ENCODE results near the gene MLLT10. TPM values are rescaled to one million over a fixed set of nuclear protein-coding genes. Genes with fewer than 3 reads are reported as not detected.

Gene MLLT10
- total RNA-seq, 1 experiment from 2014 or later, result 60.1 TPM

DNA sequence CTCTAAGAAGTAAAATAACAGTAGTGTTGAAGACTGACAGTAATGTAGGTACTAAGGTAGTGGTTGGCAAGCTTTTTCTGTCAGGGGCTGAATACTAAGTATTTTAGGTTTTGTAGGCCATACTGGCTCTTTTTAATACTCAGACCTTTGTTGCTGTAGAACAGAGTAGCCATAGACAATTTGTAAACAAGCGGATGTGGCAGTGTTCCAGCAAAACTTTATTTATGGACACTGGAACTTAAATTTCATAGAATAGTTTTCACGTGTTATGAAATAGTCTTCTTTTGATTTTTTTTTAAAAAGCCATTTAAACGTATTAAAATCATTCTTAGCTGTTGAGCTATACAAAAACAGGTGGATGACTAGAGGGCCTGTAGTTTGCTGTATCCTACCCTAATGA lies 121.2 kb downstream of the MLLT10 start:
- H3K27me3 Mint-ChIP-seq (ENCODE audit: low read depth), result no peaks in the 10 kb centered on the region
- no peak for DNase-seq (ENCODE audit: low spot score)
- TF ChIP-seq KAT7 (CRISPR knock-in tag; IDR thresholded peaks at IDR 0.05; ENCODE audit: borderline replicate concordance) (no peak), ZNF396 (CRISPR knock-in tag; IDR thresholded peaks at IDR 0.05; ENCODE audit: borderline replicate concordance) (no peak), NFATC4 (CRISPR knock-in tag; IDR thresholded peaks at IDR 0.05) (no peak), HMGA2 (CRISPR knock-in tag; IDR thresholded peaks at IDR 0.05) (no peak), NR3C1 (CRISPR knock-in tag; conservative IDR thresholded peaks at IDR 0.05; ENCODE audit: low read depth) (no peak), SOX15 (CRISPR knock-in tag; IDR thresholded peaks at IDR 0.05) (no peak), ZNF219 (CRISPR knock-in tag; IDR thresholded peaks at IDR 0.05; ENCODE audit: borderline replicate concordance) (no peak), RORB (CRISPR knock-in tag; IDR thresholded peaks at IDR 0.05) (no peak), MXD4 (CRISPR knock-in tag; IDR thresholded peaks at IDR 0.05; ENCODE audit: borderline replicate concordance) (no peak), TCF7 (CRISPR knock-in tag; IDR thresholded peaks at IDR 0.05; ENCODE audit: low read depth) (no peak), OVOL2 (CRISPR knock-in tag; IDR thresholded peaks at IDR 0.05; ENCODE audit: borderline replicate concordance) (no peak)
- TF ChIP-seq, protein P1, sequence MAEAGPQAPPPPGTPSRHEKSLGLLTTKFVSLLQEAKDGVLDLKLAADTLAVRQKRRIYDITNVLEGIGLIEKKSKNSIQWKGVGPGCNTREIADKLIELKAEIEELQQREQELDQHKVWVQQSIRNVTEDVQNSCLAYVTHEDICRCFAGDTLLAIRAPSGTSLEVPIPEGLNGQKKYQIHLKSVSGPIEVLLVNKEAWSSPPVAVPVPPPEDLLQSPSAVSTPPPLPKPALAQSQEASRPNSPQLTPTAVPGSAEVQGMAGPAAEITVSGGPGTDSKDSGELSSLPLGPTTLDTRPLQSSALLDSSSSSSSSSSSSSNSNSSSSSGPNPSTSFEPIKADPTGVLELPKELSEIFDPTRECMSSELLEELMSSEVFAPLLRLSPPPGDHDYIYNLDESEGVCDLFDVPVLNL (CRISPR knock-in tag; IDR thresholded peaks at IDR 0.05; ENCODE audit: borderline replicate concordance, low read depth), result no peak
- TF ChIP-seq, protein P2, sequence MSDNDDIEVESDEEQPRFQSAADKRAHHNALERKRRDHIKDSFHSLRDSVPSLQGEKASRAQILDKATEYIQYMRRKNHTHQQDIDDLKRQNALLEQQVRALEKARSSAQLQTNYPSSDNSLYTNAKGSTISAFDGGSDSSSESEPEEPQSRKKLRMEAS (CRISPR knock-in tag; IDR thresholded peaks at IDR 0.05), result no peak
- TF ChIP-seq, protein P3, sequence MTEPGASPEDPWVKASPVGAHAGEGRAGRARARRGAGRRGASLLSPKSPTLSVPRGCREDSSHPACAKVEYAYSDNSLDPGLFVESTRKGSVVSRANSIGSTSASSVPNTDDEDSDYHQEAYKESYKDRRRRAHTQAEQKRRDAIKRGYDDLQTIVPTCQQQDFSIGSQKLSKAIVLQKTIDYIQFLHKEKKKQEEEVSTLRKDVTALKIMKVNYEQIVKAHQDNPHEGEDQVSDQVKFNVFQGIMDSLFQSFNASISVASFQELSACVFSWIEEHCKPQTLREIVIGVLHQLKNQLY (CRISPR knock-in tag; IDR thresholded peaks at IDR 0.05), result no peak
- TF ChIP-seq, protein P4, sequence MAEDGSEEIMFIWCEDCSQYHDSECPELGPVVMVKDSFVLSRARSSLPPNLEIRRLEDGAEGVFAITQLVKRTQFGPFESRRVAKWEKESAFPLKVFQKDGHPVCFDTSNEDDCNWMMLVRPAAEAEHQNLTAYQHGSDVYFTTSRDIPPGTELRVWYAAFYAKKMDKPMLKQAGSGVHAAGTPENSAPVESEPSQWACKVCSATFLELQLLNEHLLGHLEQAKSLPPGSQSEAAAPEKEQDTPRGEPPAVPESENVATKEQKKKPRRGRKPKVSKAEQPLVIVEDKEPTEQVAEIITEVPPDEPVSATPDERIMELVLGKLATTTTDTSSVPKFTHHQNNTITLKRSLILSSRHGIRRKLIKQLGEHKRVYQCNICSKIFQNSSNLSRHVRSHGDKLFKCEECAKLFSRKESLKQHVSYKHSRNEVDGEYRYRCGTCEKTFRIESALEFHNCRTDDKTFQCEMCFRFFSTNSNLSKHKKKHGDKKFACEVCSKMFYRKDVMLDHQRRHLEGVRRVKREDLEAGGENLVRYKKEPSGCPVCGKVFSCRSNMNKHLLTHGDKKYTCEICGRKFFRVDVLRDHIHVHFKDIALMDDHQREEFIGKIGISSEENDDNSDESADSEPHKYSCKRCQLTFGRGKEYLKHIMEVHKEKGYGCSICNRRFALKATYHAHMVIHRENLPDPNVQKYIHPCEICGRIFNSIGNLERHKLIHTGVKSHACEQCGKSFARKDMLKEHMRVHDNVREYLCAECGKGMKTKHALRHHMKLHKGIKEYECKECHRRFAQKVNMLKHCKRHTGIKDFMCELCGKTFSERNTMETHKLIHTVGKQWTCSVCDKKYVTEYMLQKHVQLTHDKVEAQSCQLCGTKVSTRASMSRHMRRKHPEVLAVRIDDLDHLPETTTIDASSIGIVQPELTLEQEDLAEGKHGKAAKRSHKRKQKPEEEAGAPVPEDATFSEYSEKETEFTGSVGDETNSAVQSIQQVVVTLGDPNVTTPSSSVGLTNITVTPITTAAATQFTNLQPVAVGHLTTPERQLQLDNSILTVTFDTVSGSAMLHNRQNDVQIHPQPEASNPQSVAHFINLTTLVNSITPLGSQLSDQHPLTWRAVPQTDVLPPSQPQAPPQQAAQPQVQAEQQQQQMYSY (CRISPR knock-in tag; IDR thresholded peaks at IDR 0.05), result no peak
- TF ChIP-seq, protein P5, sequence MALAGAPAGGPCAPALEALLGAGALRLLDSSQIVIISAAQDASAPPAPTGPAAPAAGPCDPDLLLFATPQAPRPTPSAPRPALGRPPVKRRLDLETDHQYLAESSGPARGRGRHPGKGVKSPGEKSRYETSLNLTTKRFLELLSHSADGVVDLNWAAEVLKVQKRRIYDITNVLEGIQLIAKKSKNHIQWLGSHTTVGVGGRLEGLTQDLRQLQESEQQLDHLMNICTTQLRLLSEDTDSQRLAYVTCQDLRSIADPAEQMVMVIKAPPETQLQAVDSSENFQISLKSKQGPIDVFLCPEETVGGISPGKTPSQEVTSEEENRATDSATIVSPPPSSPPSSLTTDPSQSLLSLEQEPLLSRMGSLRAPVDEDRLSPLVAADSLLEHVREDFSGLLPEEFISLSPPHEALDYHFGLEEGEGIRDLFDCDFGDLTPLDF (CRISPR knock-in tag; IDR thresholded peaks at IDR 0.05), result no peak
- no peaks in the 10 kb centered on the region for H3K36me3 Mint-ChIP-seq
- H3K27ac Mint-ChIP-seq, result no peak overlapping the region
- ChIA-PET POLR2A (interaction anchor here (0.6 kb wide), 1 partner anchor 41 kb away, joined by 4 read pairs; no protein-coding TSS in a partner anchor), CTCF (no interaction called here)
- no peak overlapping the region for H3K4me3 Mint-ChIP-seq
- H3K4me1 Mint-ChIP-seq, result no peaks in the 10 kb centered on the region
- ATAC-seq, result no peak
- no peaks in the 10 kb centered on the region for H3K9me3 Mint-ChIP-seq

DNA sequence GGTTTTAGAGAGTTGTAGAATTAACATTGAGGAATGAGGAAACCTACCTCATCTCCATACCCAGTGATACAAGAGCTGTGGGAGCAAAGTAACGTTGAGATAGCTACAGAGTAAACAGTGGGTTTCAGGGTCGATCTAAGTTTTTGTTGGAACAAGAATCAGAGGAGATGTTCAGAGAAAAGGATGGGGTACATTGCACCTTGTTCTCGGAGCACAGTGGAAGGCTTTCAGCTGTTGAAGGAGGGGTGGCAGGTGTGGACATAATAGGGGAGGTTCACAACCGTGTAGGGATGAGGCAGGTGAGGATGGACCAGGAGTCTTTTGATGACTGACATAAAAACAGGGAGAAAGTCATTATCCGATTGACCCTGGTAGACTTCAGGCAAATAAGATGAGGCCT lies 121.7 kb downstream of the MLLT10 start:
- Mint-ChIP-seq H3K4me3 (no peak overlapping the region), H3K36me3 (no peaks in the 10 kb centered on the region), H3K4me1 (no peaks in the 10 kb centered on the region), H3K9me3 (no peaks in the 10 kb centered on the region), H3K27ac (no peak overlapping the region), H3K27me3 (ENCODE audit: low read depth) (no peaks in the 10 kb centered on the region)
- ATAC-seq (no peak), DNase-seq (ENCODE audit: low spot score) (no peak)
- TF ChIP-seq, protein P6, sequence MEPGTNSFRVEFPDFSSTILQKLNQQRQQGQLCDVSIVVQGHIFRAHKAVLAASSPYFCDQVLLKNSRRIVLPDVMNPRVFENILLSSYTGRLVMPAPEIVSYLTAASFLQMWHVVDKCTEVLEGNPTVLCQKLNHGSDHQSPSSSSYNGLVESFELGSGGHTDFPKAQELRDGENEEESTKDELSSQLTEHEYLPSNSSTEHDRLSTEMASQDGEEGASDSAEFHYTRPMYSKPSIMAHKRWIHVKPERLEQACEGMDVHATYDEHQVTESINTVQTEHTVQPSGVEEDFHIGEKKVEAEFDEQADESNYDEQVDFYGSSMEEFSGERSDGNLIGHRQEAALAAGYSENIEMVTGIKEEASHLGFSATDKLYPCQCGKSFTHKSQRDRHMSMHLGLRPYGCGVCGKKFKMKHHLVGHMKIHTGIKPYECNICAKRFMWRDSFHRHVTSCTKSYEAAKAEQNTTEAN (CRISPR knock-in tag; IDR thresholded peaks at IDR 0.05), result no peak
- TF ChIP-seq ZBTB21 (CRISPR knock-in tag; IDR thresholded peaks at IDR 0.05; ENCODE audit: borderline replicate concordance) (no peak), EMX1 (CRISPR knock-in tag; IDR thresholded peaks at IDR 0.05) (no peak), GABPB1 (CRISPR knock-in tag; IDR thresholded peaks at IDR 0.05) (no peak), ESRRA (CRISPR knock-in tag; IDR thresholded peaks at IDR 0.05; ENCODE audit: borderline replicate concordance) (no peak)
- TF ChIP-seq, protein P2 (CRISPR knock-in tag; IDR thresholded peaks at IDR 0.05), result no peak
- TF ChIP-seq, protein P5 (CRISPR knock-in tag; IDR thresholded peaks at IDR 0.05), result no peak
- TF ChIP-seq, protein P7, sequence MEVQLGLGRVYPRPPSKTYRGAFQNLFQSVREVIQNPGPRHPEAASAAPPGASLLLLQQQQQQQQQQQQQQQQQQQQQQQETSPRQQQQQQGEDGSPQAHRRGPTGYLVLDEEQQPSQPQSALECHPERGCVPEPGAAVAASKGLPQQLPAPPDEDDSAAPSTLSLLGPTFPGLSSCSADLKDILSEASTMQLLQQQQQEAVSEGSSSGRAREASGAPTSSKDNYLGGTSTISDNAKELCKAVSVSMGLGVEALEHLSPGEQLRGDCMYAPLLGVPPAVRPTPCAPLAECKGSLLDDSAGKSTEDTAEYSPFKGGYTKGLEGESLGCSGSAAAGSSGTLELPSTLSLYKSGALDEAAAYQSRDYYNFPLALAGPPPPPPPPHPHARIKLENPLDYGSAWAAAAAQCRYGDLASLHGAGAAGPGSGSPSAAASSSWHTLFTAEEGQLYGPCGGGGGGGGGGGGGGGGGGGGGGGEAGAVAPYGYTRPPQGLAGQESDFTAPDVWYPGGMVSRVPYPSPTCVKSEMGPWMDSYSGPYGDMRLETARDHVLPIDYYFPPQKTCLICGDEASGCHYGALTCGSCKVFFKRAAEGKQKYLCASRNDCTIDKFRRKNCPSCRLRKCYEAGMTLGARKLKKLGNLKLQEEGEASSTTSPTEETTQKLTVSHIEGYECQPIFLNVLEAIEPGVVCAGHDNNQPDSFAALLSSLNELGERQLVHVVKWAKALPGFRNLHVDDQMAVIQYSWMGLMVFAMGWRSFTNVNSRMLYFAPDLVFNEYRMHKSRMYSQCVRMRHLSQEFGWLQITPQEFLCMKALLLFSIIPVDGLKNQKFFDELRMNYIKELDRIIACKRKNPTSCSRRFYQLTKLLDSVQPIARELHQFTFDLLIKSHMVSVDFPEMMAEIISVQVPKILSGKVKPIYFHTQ (CRISPR knock-in tag; IDR thresholded peaks at IDR 0.05), result no peak
- POLR2A ChIA-PET, result interaction anchor here (0.6 kb wide), 1 partner anchor 42 kb away, joined by 4 read pairs; no protein-coding TSS in a partner anchor
- CTCF ChIA-PET, result no interaction called here

Data from WTC11 (cell line).